ENCODE measurements around the gene RFX6. TPM values are rescaled to one million over a fixed set of nuclear protein-coding genes. Genes with fewer than 3 reads are reported as not detected.

Gene RFX6
- total and polyA plus RNA-seq, 2 experiments from 2014 or later = not detected

DNA sequence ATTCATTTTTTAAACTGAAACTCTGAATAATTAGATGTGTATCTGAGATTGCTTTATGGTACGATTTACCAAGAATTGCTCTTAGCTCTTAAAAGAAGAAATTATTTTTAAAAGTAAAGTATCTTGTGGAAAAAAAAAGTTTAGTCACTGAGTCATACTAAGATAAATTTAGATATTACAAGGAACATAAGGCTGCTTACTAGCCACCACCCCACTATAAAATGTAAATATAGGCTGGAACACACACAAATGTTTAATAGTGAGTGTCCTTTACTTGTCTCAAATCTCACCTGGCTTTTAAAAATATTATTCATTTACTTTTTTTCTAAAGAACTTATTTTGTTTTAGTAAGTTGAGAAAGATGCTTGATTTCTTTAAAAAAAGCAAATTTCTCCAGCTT, 17.6 kb downstream of the RFX6 start:
- H3K27me3 ChIP-seq = no peaks in the 10 kb centered on the region
- TF ChIP-seq, protein P1, sequence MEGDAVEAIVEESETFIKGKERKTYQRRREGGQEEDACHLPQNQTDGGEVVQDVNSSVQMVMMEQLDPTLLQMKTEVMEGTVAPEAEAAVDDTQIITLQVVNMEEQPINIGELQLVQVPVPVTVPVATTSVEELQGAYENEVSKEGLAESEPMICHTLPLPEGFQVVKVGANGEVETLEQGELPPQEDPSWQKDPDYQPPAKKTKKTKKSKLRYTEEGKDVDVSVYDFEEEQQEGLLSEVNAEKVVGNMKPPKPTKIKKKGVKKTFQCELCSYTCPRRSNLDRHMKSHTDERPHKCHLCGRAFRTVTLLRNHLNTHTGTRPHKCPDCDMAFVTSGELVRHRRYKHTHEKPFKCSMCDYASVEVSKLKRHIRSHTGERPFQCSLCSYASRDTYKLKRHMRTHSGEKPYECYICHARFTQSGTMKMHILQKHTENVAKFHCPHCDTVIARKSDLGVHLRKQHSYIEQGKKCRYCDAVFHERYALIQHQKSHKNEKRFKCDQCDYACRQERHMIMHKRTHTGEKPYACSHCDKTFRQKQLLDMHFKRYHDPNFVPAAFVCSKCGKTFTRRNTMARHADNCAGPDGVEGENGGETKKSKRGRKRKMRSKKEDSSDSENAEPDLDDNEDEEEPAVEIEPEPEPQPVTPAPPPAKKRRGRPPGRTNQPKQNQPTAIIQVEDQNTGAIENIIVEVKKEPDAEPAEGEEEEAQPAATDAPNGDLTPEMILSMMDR (IDR thresholded peaks at IDR 0.05; ENCODE audit: low read depth, low read length) = no peak
- DNase-seq (ENCODE audit: low read depth in 1 of 2, low spot score in 1 of 2) = no peak

GRCh38 chr6:116895935-116896334, 18.9 kb downstream of the RFX6 start:
- TF ChIP-seq, protein P1 (IDR thresholded peaks at IDR 0.05; ENCODE audit: low read depth, low read length) = no peak
- H3K4me3 ChIP-seq = no peak overlapping the region
- no peak for DNase-seq (ENCODE audit: low read depth in 1 of 2, low spot score in 1 of 2)

More for the DNA sequence above, 17.6 kb downstream of the RFX6 start:
- no peak overlapping the region for H3K27ac ChIP-seq
- H3K36me3 ChIP-seq = no peaks in the 10 kb centered on the region
- H3K4me3 ChIP-seq = no peak overlapping the region
- H3K9me3 ChIP-seq (ENCODE audit: low read depth) = no peaks in the 10 kb centered on the region
- H3K4me1 ChIP-seq (ENCODE audit: low read depth) = no peaks in the 10 kb centered on the region

DNA sequence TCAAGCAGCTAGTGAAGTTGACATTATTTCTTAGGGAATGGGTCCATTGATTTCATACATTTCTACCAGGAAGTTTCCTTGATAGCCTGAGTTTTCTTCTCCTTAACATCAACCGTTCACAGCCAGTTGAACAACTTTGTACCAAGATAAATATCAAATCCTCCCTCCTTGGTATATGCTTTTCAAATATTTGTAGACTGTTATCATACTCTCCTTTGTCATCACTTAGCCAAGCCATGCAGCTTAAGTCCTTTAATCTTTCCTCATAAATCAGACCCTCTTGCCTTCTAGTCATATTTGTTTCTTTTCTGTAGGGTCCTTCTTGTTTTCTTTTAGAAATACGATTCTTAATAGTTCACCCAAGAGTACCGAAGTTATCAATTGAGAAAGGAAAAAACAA, 25.6 kb downstream of the RFX6 start:
- DNase-seq (ENCODE audit: low read depth in 1 of 2, low spot score in 1 of 2) = no peak
- TF ChIP-seq, protein P1 (IDR thresholded peaks at IDR 0.05; ENCODE audit: low read depth, low read length) = no peak

More at GRCh38 chr6:116895935-116896334, 18.9 kb downstream of the RFX6 start:
- no peaks in the 10 kb centered on the region for H3K36me3 ChIP-seq
- H3K4me1 ChIP-seq (ENCODE audit: low read depth) = no peaks in the 10 kb centered on the region
- H3K9me3 ChIP-seq (ENCODE audit: low read depth) = no peaks in the 10 kb centered on the region
- H3K27me3 ChIP-seq = no peaks in the 10 kb centered on the region
- no peak overlapping the region for H3K27ac ChIP-seq

GRCh38 chr6:116922853-116923548, 46.0 kb downstream of the RFX6 start:
- no peaks in the 10 kb centered on the region for H3K9me3 ChIP-seq (ENCODE audit: low read depth)
- no peaks in the 10 kb centered on the region for H3K36me3 ChIP-seq
- H3K4me3 ChIP-seq = no peak overlapping the region
- TF ChIP-seq, protein P1 (IDR thresholded peaks at IDR 0.05; ENCODE audit: low read depth, low read length) = no peak
- no peak for DNase-seq (ENCODE audit: low read depth in 1 of 2, low spot score in 1 of 2)
- H3K27ac ChIP-seq = no peak overlapping the region
- peaks cover 22% of the 10 kb centered on the region for H3K27me3 ChIP-seq
- peaks cover 7% of the 10 kb centered on the region for H3K4me1 ChIP-seq (ENCODE audit: low read depth)

More for the DNA sequence above, 25.6 kb downstream of the RFX6 start:
- H3K27ac ChIP-seq = no peak overlapping the region
- H3K4me3 ChIP-seq = no peak overlapping the region
- H3K9me3 ChIP-seq (ENCODE audit: low read depth) = no peaks in the 10 kb centered on the region
- no peaks in the 10 kb centered on the region for H3K4me1 ChIP-seq (ENCODE audit: low read depth)
- H3K27me3 ChIP-seq = no peaks in the 10 kb centered on the region
- no peaks in the 10 kb centered on the region for H3K36me3 ChIP-seq

GRCh38 chr6:116924245-116924644, 47.2 kb downstream of the RFX6 start:
- Histone ChIP-seq H3K36me3 (no peaks in the 10 kb centered on the region), H3K4me1 (ENCODE audit: low read depth) (peaks cover 12% of the 10 kb centered on the region), H3K9me3 (ENCODE audit: low read depth) (no peaks in the 10 kb centered on the region), H3K4me3 (no peak overlapping the region), H3K27me3 (peaks cover 17% of the 10 kb centered on the region), H3K27ac (no peak overlapping the region)
- DNase-seq (ENCODE audit: low read depth in 1 of 2, low spot score in 1 of 2) = no peak
- TF ChIP-seq, protein P1 (IDR thresholded peaks at IDR 0.05; ENCODE audit: low read depth, low read length) = no peak

Data from cardiac muscle cell (in vitro differentiated cells and primary cell).